Measurements from ENCODE around the gene PLEKHA5.

GRCh38 chr12:19209661-19210060 lies 80.1 kb downstream of the PLEKHA5 start:
- TF ChIP-seq SIN3A (IDR thresholded peaks at IDR 0.05; ENCODE audit: borderline replicate concordance, insufficient read depth, low read depth, low read length) = no peak
- TF ChIP-seq, protein P1, sequence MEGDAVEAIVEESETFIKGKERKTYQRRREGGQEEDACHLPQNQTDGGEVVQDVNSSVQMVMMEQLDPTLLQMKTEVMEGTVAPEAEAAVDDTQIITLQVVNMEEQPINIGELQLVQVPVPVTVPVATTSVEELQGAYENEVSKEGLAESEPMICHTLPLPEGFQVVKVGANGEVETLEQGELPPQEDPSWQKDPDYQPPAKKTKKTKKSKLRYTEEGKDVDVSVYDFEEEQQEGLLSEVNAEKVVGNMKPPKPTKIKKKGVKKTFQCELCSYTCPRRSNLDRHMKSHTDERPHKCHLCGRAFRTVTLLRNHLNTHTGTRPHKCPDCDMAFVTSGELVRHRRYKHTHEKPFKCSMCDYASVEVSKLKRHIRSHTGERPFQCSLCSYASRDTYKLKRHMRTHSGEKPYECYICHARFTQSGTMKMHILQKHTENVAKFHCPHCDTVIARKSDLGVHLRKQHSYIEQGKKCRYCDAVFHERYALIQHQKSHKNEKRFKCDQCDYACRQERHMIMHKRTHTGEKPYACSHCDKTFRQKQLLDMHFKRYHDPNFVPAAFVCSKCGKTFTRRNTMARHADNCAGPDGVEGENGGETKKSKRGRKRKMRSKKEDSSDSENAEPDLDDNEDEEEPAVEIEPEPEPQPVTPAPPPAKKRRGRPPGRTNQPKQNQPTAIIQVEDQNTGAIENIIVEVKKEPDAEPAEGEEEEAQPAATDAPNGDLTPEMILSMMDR (IDR thresholded peaks at IDR 0.05) = no peak
